HepG2 (cell line): ENCODE results near the gene C16orf86. TPM values are rescaled to one million over a fixed set of nuclear protein-coding genes. Genes with fewer than 3 reads are reported as not detected.

Source experiments
- ATF7 ChIP-seq, 2 experiments: fragments of 450-650 bp in 1 of 2; sonication (generic) in 1 of 2; formaldehyde crosslinking in 1 of 2; IDR thresholded peaks; 2 replicates each; pipeline versions ENCODE4 v1.4.0 to v1.6.1; 2016 to 2020; ENCODE audit warnings: antibody characterized with exemption in 1 of 2, mild to moderate bottlenecking in 1 of 2, missing genetic modification reagents in 1 of 2
- HMGXB3 ChIP-seq: sonication (generic); formaldehyde crosslinking; IDR thresholded peaks from 2 replicates; pipeline ENCODE4 v1.4.0; 2020; ENCODE audit warnings: missing genetic modification reagents, borderline replicate concordance
- KLF11 ChIP-seq: IDR thresholded peaks from 2 replicates; pipeline ENCODE4 v1.6.1; 2016; ENCODE audit warnings: missing compliant biosample characterization
- MTERF4 ChIP-seq: sonication (generic); formaldehyde crosslinking; IDR thresholded peaks from 2 replicates; pipeline ENCODE4 v1.8.0; 2023; ENCODE audit warnings: mild to moderate bottlenecking, missing genetic modification reagents
- MXD4 ChIP-seq: IDR thresholded peaks from 2 replicates; pipeline ENCODE4 v1.6.1; 2016; ENCODE audit warnings: mild to moderate bottlenecking, missing biosample characterization, missing genetic modification reagents
- PBX2 ChIP-seq: IDR thresholded peaks from 2 replicates; pipeline ENCODE4 v1.6.1; 2016; ENCODE audit warnings: control low read depth
- POGK ChIP-seq: sonication (generic); formaldehyde crosslinking; conservative IDR thresholded peaks from 2 replicates; pipeline ENCODE4 v1.8.0; 2022; ENCODE audit warnings: mild to moderate bottlenecking, moderate library complexity, missing genetic modification reagents
- TAF15 ChIP-seq: fragments of 200-400 bp; formaldehyde crosslinking; IDR thresholded peaks from one replicate; pipeline ENCODE4 v1.6.1; 2018; ENCODE audit warnings: mild to moderate bottlenecking, low read depth, low read length; ENCODE audit not compliant: poor library complexity, severe bottlenecking
- YEATS2 ChIP-seq: sonication (generic); formaldehyde crosslinking; IDR thresholded peaks from 2 replicates; pipeline ENCODE4 v1.4.0; 2020; ENCODE audit warnings: missing genetic modification reagents, borderline replicate concordance
- ZNF234 ChIP-seq: sonication (generic); formaldehyde crosslinking; conservative IDR thresholded peaks from 2 replicates; pipeline ENCODE4 v1.5.1; 2020; ENCODE audit warnings: mild to moderate bottlenecking, missing genetic modification reagents
- ZNF30 ChIP-seq: sonication (generic); formaldehyde crosslinking; IDR thresholded peaks from 2 replicates; pipeline ENCODE4 v1.5.0; 2020; ENCODE audit warnings: mild to moderate bottlenecking, missing genetic modification reagents
- polyA plus RNA-seq, 8 experiments: library from polyadenylated mRNA; depleted of rRNA in 3 of 8; stranded (reverse) in 7 of 8; unstranded in 1 of 8; fragments of >200 nt; fragmentation: Illumina TruSeq in 4 of 8; extraction: Trizol in 4 of 8; gene quantifications; 2 replicates each; pipeline versions ENCODE4 v1.2.1 to v1.2.3, GENCODE V29; 2011 to 2016; ENCODE audit warnings: low read depth in 4 of 8, missing spikeins in 1 of 8, mixed read lengths in 1 of 8; ENCODE audit not compliant: insufficient read depth in 1 of 8
- total RNA-seq, 5 experiments: library from RNA; depleted of rRNA; stranded (reverse); fragments of >200 nt; fragmentation: Illumina TruSeq; extraction: Trizol; gene quantifications; 2 replicates each; pipeline ENCODE4 v1.2.3, GENCODE V29; 2016; ENCODE audit warnings: low read depth in 1 of 5
- TF ChIP-seq, protein P1 (sequence below): sonication (generic); formaldehyde crosslinking; IDR thresholded peaks from 2 replicates; pipeline ENCODE4 v1.4.0; 2020; ENCODE audit warnings: missing genetic modification reagents
- TF ChIP-seq, protein P2 (sequence below): sonication (generic); formaldehyde crosslinking; IDR thresholded peaks from 2 replicates; pipeline ENCODE4 v1.4.0; 2020; ENCODE audit warnings: missing genetic modification reagents
- TF ChIP-seq, protein P3 (sequence below): sonication (generic); formaldehyde crosslinking; IDR thresholded peaks from 2 replicates; pipeline ENCODE4 v1.9.0; 2022; ENCODE audit warnings: missing genetic modification reagents, mild to moderate bottlenecking, borderline replicate concordance

C16orf86 gene
- total and polyA plus RNA-seq, 2 of the 13 experiments (the other 11 are each of a cell fraction or from before 2014, with no cell fraction given), result 1.5 to 3.1 TPM

DNA sequence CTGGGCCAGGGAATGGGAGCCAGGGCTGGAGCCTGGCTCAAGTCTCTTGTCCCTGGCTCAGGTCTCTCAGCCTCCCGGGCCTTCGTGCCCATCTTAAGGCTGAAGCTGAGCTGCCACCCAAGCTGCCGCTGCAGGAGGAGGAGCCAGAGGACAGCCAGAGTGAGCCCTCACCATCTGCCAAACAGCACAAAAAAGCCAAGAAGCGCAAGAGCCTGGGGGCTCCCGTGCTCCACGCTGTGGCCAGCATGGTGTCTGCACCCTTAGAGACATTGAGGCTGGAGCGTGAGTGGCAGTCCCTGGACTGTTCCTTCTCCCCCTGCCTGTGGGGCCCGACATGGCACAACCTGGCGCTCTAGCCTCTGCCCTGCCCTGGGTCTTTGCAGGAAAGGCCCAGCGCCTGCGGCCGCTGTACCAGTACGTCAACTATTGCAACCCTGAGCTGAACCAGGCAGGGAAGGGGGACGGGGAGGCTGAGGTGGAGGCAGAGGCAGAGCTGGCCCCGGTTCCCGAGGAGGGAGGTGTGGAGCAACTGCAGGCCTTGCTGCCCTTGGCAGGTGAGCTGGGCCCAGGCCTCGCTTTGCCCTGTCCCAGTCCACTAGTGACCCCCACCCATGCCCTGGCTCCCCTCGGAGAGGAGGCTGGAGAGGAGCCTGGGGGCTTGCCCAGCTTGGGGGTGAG is 1.3 kb downstream of the C16orf86 start (continued):
- TF ChIP-seq POGK (CRISPR knock-in tag) (peak; percentile 84), HMGXB3 (CRISPR knock-in tag) (0 out of 2 replicates have a peak, but pooled peaks have one; percentile 30), ATF7 (IDR thresholded peaks at IDR 0.05) (no peak), ATF7 (CRISPR knock-in tag; IDR thresholded peaks at IDR 0.05) (no peak; the same call in 1 of the 2 replicates), MTERF4 (CRISPR knock-in tag) (peak; percentile 17; the same call in 1 of the 2 replicates), ZNF234 (CRISPR knock-in tag) (0 out of 2 replicates have a peak, but pooled peaks have one; percentile 4), YEATS2 (peak; percentile 49; the same call in 1 of the 2 replicates), MXD4 (CRISPR knock-in tag) (peak; percentile 78), TAF15 (no peak), PBX2 (CRISPR knock-in tag) (peak; percentile 82), ZNF30 (CRISPR knock-in tag) (no peak), KLF11 (CRISPR knock-in tag) (0 out of 2 replicates have a peak, but pooled peaks have one; percentile 52)
- TF ChIP-seq, protein P1, sequence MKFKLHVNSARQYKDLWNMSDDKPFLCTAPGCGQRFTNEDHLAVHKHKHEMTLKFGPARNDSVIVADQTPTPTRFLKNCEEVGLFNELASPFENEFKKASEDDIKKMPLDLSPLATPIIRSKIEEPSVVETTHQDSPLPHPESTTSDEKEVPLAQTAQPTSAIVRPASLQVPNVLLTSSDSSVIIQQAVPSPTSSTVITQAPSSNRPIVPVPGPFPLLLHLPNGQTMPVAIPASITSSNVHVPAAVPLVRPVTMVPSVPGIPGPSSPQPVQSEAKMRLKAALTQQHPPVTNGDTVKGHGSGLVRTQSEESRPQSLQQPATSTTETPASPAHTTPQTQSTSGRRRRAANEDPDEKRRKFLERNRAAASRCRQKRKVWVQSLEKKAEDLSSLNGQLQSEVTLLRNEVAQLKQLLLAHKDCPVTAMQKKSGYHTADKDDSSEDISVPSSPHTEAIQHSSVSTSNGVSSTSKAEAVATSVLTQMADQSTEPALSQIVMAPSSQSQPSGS (CRISPR knock-in tag), result peak; percentile 78
- TF ChIP-seq, protein P2, sequence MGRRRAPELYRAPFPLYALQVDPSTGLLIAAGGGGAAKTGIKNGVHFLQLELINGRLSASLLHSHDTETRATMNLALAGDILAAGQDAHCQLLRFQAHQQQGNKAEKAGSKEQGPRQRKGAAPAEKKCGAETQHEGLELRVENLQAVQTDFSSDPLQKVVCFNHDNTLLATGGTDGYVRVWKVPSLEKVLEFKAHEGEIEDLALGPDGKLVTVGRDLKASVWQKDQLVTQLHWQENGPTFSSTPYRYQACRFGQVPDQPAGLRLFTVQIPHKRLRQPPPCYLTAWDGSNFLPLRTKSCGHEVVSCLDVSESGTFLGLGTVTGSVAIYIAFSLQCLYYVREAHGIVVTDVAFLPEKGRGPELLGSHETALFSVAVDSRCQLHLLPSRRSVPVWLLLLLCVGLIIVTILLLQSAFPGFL (CRISPR knock-in tag), result no peak
- TF ChIP-seq, protein P3, sequence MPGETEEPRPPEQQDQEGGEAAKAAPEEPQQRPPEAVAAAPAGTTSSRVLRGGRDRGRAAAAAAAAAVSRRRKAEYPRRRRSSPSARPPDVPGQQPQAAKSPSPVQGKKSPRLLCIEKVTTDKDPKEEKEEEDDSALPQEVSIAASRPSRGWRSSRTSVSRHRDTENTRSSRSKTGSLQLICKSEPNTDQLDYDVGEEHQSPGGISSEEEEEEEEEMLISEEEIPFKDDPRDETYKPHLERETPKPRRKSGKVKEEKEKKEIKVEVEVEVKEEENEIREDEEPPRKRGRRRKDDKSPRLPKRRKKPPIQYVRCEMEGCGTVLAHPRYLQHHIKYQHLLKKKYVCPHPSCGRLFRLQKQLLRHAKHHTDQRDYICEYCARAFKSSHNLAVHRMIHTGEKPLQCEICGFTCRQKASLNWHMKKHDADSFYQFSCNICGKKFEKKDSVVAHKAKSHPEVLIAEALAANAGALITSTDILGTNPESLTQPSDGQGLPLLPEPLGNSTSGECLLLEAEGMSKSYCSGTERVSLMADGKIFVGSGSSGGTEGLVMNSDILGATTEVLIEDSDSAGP (CRISPR knock-in tag), result peak; percentile 77
